ENCODE results near the gene TRAF3IP1. TPM values are rescaled to one million over a fixed set of nuclear protein-coding genes. Genes with fewer than 3 reads are reported as not detected.

The TRAF3IP1 gene
- total RNA-seq, 2 donors from 2014 or later = 8.9 to 9.3 TPM

GRCh38 chr2:238291550-238292281 is 28.6 kb upstream of the TRAF3IP1 start:
- ATAC-seq = no peak
- H3K9me3 ChIP-seq (ENCODE audit: control insufficient read depth, low read length, poor library complexity, severe bottlenecking) = no peaks in the 10 kb centered on the region
- H3K4me3 Mint-ChIP-seq = no peak overlapping the region
- peaks cover 5% of the 10 kb centered on the region for H3K36me3 Mint-ChIP-seq (ENCODE audit: low read depth)
- no peak for DNase-seq
- H3K27ac Mint-ChIP-seq = no peak overlapping the region
- H3K4me1 Mint-ChIP-seq = peaks cover 26% of the 10 kb centered on the region
- H3K27me3 Mint-ChIP-seq = peaks cover 15% of the 10 kb centered on the region

- H3K4me3 Mint-ChIP-seq = no peak overlapping the region
- peaks cover 22% of the 10 kb centered on the region for H3K27me3 Mint-ChIP-seq
- no peaks in the 10 kb centered on the region for H3K9me3 ChIP-seq (ENCODE audit: control insufficient read depth, low read length, poor library complexity, severe bottlenecking)
- H3K4me1 Mint-ChIP-seq = peaks cover 12% of the 10 kb centered on the region
- no peak for ATAC-seq
- H3K27ac Mint-ChIP-seq = no peak overlapping the region
- peaks cover 2% of the 10 kb centered on the region for H3K36me3 Mint-ChIP-seq (ENCODE audit: low read depth)
- DNase-seq = no peak
Measured at GRCh38 chr2:238294046-238294392, 26.3 kb upstream of the TRAF3IP1 start.

GRCh38 chr2:238294393-238295143 is 25.8 kb upstream of the TRAF3IP1 start:
- H3K9me3 ChIP-seq (ENCODE audit: control insufficient read depth, low read length, poor library complexity, severe bottlenecking) = no peaks in the 10 kb centered on the region
- Mint-ChIP-seq H3K4me1 (peaks cover 7% of the 10 kb centered on the region), H3K36me3 (ENCODE audit: low read depth) (peaks cover 2% of the 10 kb centered on the region), H3K27ac (no peak overlapping the region), H3K27me3 (peaks cover 22% of the 10 kb centered on the region), H3K4me3 (no peak overlapping the region)
- ATAC-seq (no peak), DNase-seq (no peak)

- no peak for ATAC-seq
- peaks cover 2% of the 10 kb centered on the region for H3K4me1 Mint-ChIP-seq
- DNase-seq = no peak
- peaks cover 24% of the 10 kb centered on the region for H3K27me3 Mint-ChIP-seq
- H3K27ac Mint-ChIP-seq = no peak overlapping the region
- no peak overlapping the region for H3K4me3 Mint-ChIP-seq
- no peaks in the 10 kb centered on the region for H3K9me3 ChIP-seq (ENCODE audit: control insufficient read depth, low read length, poor library complexity, severe bottlenecking)
- H3K36me3 Mint-ChIP-seq (ENCODE audit: low read depth) = peaks cover 2% of the 10 kb centered on the region
Measured at GRCh38 chr2:238295144-238296112, 24.9 kb upstream of the TRAF3IP1 start.

GRCh38 chr2:238296638-238297457 is 23.5 kb upstream of the TRAF3IP1 start:
- DNase-seq (no peak), ATAC-seq (no peak)
- peaks cover 2% of the 10 kb centered on the region for H3K4me1 Mint-ChIP-seq
- H3K4me3 Mint-ChIP-seq = no peak overlapping the region
- peaks cover 2% of the 10 kb centered on the region for H3K36me3 Mint-ChIP-seq (ENCODE audit: low read depth)
- H3K27ac Mint-ChIP-seq = no peak overlapping the region
- H3K27me3 Mint-ChIP-seq = peaks cover 26% of the 10 kb centered on the region
- H3K9me3 ChIP-seq (ENCODE audit: control insufficient read depth, low read length, poor library complexity, severe bottlenecking) = no peaks in the 10 kb centered on the region

GRCh38 chr2:238299803-238300202 is 20.5 kb upstream of the TRAF3IP1 start:
- peaks cover 4% of the 10 kb centered on the region for H3K4me1 Mint-ChIP-seq
- H3K9me3 ChIP-seq (ENCODE audit: control insufficient read depth, low read length, poor library complexity, severe bottlenecking) = no peaks in the 10 kb centered on the region
- DNase-seq = no peak
- peaks cover 28% of the 10 kb centered on the region for H3K27me3 Mint-ChIP-seq
- H3K4me3 Mint-ChIP-seq = no peak overlapping the region
- H3K27ac Mint-ChIP-seq = no peak overlapping the region
- H3K36me3 Mint-ChIP-seq (ENCODE audit: low read depth) = peaks cover 2% of the 10 kb centered on the region
- no peak for ATAC-seq

- peaks cover 2% of the 10 kb centered on the region for H3K4me1 Mint-ChIP-seq
- H3K27me3 Mint-ChIP-seq = peaks cover 21% of the 10 kb centered on the region
- H3K27ac Mint-ChIP-seq = no peak overlapping the region
- ATAC-seq (no peak), DNase-seq (no peak)
- no peak overlapping the region for H3K4me3 Mint-ChIP-seq
- no peaks in the 10 kb centered on the region for H3K9me3 ChIP-seq (ENCODE audit: control insufficient read depth, low read length, poor library complexity, severe bottlenecking)
- no peaks in the 10 kb centered on the region for H3K36me3 Mint-ChIP-seq (ENCODE audit: low read depth)
Measured at GRCh38 chr2:238302087-238302486, 18.2 kb upstream of the TRAF3IP1 start.

GRCh38 chr2:238302751-238303150 is 17.6 kb upstream of the TRAF3IP1 start:
- ATAC-seq (no peak), DNase-seq (no peak)
- H3K27ac Mint-ChIP-seq = no peak overlapping the region
- H3K27me3 Mint-ChIP-seq = peaks cover 18% of the 10 kb centered on the region
- H3K9me3 ChIP-seq (ENCODE audit: control insufficient read depth, low read length, poor library complexity, severe bottlenecking) = no peaks in the 10 kb centered on the region
- H3K4me1 Mint-ChIP-seq = peaks cover 2% of the 10 kb centered on the region
- no peak overlapping the region for H3K4me3 Mint-ChIP-seq
- no peaks in the 10 kb centered on the region for H3K36me3 Mint-ChIP-seq (ENCODE audit: low read depth)

- Mint-ChIP-seq H3K27me3 (peaks cover 23% of the 10 kb centered on the region), H3K27ac (no peak overlapping the region), H3K36me3 (ENCODE audit: low read depth) (no peaks in the 10 kb centered on the region), H3K4me3 (no peak overlapping the region), H3K4me1 (peaks cover 2% of the 10 kb centered on the region)
- ATAC-seq = no peak
- no peaks in the 10 kb centered on the region for H3K9me3 ChIP-seq (ENCODE audit: control insufficient read depth, low read length, poor library complexity, severe bottlenecking)
- DNase-seq = no peak
Measured at GRCh38 chr2:238304116-238304515, 16.2 kb upstream of the TRAF3IP1 start.

GRCh38 chr2:238305092-238305862 is 15.0 kb upstream of the TRAF3IP1 start:
- DNase-seq (no peak), ATAC-seq (no peak)
- Mint-ChIP-seq H3K27me3 (peaks cover 25% of the 10 kb centered on the region), H3K4me1 (peaks cover 2% of the 10 kb centered on the region), H3K4me3 (no peak overlapping the region), H3K27ac (no peak overlapping the region), H3K36me3 (ENCODE audit: low read depth) (no peaks in the 10 kb centered on the region)
- no peaks in the 10 kb centered on the region for H3K9me3 ChIP-seq (ENCODE audit: control insufficient read depth, low read length, poor library complexity, severe bottlenecking)

GRCh38 chr2:238305965-238306671 is 14.2 kb upstream of the TRAF3IP1 start:
- H3K36me3 Mint-ChIP-seq (ENCODE audit: low read depth) = no peaks in the 10 kb centered on the region
- peaks cover 2% of the 10 kb centered on the region for H3K4me1 Mint-ChIP-seq
- no peak for ATAC-seq
- no peaks in the 10 kb centered on the region for H3K9me3 ChIP-seq (ENCODE audit: control insufficient read depth, low read length, poor library complexity, severe bottlenecking)
- H3K4me3 Mint-ChIP-seq = no peak overlapping the region
- DNase-seq = no peak
- H3K27ac Mint-ChIP-seq = no peak overlapping the region
- peaks cover 21% of the 10 kb centered on the region for H3K27me3 Mint-ChIP-seq
